NB4 (cell line): ENCODE data around the gene NECTIN4.

ENCODE experiments used
- CTCF ChIP-seq: IDR thresholded peaks from one replicate; pipeline ENCODE4 v1.5.1; 2012; ENCODE audit warnings: low read depth, low read length
- MYC ChIP-seq: IDR thresholded peaks from 2 replicates; pipeline ENCODE4 v1.6.1; 2011; ENCODE audit warnings: low read depth, low read length
- POLR2A ChIP-seq: IDR thresholded peaks from 2 replicates; pipeline ENCODE4 v1.6.1; 2011; ENCODE audit warnings: mild to moderate bottlenecking; ENCODE audit not compliant: insufficient read length; ENCODE audit errors: extremely low read depth

GRCh38 chr1:161054232-161054631, 35.1 kb downstream of the NECTIN4 start:
- TF ChIP-seq POLR2A = no peak
- no peak for TF ChIP-seq CTCF
- TF ChIP-seq MYC = no peak
